Measurements from ENCODE around the gene INPP4B.
A peak's percentile ranks its signal among the peaks of the same experiment; 100 is the strongest.

INPP4B gene

DNA sequence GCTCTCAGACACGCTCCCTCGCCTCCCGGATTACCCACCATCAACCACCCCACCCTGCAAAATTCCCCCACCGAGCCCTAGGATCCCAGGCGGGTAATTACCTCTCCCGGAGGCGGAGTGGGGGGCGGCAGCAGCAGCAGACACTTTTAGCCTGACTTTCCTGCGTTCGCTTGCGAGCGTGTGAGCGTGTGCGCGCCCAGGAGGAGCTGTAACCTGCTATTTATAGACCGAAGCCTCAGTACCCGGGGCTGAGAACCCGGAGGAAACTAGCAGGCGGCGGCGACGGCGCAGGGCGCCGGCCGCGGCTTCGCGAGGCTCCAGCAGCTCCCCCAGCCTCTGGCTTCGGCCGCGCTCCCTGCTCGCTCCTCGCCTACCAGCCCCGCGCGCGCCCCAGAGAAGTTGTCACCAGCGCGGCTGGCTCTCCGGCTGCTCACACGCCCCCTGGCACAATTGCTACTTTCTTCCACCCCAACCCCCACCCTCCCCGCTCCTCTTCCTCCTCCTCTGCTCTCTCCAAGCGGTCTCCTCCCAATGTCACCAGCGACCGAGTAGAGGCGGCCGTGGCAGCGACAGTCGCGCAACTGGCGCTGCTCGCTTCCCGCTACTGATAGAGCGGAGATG is at the start of gene INPP4B:
Gene INPP4B (minus strand): TSS at position 194 of the 621 bp plus-strand sequence.
- DNase-seq, result peak; percentile 59

DNA sequence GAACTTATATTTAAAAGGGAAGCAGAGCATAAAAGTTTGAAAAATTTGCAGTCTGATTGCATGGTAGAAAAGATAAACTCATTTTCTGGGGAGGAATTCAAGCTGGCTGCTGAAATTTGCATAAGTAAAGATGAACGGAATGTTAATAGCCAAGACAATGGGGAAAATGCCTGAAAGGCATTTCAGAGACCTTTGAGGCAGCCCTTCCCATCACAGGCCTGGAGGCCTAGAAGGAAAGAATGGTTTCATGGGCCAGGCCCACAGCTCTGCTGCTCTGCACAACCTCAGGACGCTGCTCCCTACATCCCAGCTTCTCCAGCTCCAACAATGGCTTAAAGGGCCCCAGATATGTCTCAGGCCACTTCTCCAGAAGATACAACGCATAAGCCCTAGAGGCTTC is 46.9 kb upstream of the INPP4B start:
- no peak for DNase-seq

DNA sequence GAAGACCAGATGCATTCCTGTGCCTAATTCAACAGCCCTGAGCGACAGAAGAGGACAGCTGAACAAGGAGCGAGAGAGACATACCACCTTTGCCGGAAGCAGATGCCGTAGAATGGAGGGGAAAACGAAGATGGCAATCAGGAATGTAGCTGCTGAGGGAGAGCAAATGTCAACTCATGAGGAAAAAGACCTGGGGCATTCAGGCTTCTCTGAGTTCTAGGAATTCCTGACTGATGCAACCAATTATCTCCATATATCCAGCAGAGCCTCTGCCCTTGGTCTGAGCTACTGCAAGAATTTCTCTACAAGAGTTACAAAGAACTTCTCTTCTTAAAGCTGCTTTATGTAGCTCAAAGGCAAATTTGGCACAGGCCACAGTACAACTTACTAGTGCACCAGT is 40.5 kb upstream of the INPP4B start:
- no peak for DNase-seq

DNA sequence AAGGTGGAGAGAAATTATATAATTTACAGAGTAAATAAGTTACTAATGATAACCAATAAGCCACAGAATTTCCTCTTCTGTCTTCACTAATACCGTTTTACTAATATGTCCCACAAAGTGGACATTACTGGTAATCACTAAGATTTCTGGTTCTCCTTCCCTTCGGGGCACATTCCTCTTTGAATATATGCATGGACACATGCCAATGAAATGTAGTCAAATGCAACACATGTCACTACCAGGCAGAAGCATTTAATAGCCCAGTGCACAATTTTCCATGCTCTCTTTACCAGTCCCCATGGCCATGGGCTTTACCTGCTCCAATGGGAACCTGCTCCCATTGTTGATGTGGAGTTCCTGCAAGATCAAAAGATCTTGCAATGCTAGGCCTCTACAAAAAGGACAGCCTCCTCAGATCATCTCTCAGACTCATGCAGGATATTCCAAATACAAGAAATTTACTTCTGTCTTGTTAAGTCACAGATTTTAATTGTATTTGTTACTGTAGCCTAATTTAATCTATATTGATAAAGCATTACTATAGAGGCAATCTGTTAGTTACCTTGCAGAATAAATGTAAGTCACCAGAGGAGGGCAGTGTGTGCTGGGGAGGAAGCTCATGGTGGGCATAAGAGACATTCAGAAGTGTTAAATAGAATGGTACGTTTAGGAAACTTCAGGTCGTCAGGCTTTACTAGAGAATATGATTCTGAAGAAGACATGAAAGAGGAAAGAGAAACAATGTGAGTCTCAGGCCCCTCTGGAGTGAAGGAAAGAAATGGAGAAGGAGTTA is 37.1 kb upstream of the INPP4B start:
- DNase-seq, result no peak

DNA sequence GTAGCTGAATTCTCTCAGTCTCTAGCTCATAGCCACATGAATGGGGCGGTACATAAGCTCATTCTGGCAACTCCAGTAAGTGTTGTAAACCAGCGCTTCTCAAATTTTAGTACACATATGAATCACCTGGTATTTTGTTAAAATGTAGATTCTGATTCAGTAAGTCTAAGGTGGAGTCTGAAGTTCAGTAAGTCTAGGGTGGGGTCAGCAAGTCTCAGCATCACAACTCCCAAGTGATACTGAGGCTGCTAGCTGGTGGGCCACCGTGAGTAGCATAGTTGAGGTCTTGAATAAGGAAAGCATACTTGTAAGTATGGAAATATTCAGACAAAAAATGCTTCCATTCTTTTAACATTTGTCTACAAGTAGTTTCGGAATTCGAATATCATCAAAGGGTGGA is 36.1 kb upstream of the INPP4B start:
- no peak for DNase-seq

DNA sequence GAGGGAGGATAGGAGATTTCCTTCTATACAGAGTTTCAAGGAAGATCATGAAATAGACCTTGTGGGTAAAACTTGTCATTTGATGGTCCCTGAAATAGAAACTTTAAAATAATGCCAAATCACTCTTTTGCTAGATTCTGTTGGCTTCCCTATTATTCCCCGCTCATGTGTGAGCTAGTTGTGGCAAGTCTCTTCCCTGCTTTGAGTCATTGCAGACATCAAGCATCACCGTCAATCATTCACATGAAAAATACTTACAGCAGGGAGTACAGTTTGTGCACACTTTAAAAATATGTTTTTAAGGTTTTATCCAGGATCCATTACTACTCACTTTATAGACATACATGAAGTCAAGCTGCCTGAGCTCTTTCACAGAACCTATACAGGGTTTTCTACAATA is 35.2 kb upstream of the INPP4B start:
- no peak for DNase-seq

DNA sequence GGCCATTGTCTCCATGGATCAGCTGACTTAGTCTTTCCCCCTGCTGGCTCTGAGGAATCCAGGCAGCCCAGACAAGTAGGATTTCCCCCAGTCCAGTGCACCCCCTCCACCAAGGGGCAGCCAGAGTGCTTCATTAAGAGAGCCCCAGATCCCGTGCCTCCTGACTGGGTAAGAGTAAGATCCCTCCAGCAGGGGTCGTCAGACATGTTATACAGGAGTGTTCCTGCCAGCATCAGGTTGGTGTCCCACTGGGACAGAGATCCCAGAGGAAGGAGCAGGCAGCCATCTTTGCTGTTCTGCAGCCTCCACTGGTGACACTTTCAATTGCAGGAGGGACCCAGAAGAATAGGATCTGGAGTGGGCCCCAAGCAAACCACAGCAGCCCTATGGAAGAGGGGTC is 29.0 kb upstream of the INPP4B start:
- no peak for DNase-seq

DNA sequence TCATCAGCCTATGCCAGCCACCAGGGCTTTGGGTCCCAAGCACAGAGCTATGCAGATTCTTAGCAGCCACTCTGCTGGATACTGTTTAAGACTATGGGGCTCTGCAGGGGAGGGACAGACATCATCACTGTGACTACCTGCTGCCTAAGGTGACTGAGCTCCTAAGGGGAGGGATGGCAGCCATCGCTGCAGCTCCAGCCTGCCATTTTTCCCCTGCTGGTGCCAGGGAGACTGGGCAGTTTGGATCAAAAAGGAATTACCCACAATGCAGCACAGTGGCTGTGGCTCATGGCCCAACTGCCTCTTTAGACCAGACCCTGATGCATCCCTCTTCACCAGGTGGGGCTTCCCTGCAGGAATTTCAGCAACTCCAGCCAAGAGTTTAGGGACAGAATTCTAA is 28.6 kb upstream of the INPP4B start:
- no peak for DNase-seq

DNA sequence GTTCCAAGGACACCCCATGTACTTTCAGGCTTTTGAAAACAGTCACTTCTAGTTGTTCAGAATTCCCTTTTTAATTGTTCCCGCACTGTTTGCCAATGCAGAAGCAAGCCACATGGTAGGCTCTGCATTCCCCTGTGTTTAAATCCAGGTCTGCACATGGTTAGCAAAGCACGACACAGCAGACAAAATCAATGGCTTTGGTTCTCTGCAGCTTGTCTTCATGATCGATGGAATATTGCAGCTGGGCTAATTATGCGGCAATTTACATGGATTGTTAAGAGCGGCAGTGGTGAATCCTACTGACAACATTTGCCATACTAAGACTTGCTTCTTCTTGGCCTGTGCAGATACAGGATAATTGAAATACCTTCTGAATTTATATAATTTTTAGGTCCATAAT is 20.6 kb upstream of the INPP4B start:
- no peak for DNase-seq

DNA sequence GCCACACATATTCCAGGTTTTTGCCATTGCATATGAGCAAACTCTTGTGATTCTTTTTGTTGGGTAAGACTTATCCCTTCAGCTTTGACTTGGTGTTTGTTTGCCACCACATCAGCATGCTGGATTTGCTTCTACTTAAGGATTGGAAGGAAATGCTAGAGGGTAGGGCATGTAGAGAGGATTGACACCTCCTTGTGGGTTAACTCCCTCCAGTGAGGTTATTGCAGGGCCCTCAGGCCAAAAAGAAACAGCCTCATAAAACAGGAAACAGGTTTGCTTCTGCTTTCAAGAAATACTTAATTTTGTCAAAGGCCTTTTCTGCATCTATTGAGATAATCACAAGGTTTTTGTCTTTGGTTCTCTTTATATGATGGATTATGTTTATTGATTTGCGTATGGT is 15.2 kb upstream of the INPP4B start:
- DNase-seq, result no peak

DNA sequence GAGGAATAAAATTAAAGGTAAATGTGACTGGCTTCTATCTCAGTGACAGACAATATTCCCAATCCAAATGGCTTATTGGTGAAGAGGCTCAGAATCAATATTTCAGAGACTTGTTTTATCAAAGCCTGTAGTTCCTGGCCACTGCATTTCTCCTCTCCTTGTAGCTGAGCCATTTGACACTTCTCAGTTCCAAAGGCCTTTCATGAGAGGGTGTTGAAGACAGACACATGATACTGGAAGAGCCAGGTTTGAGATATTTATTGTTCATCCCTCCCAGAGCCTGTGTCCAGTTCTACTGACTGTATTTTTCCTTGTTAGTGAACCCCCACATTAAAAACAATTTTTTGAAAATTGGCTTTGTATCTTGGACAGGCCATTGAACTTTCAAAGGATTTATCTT is 12.9 kb upstream of the INPP4B start:
- no peak for DNase-seq

DNA sequence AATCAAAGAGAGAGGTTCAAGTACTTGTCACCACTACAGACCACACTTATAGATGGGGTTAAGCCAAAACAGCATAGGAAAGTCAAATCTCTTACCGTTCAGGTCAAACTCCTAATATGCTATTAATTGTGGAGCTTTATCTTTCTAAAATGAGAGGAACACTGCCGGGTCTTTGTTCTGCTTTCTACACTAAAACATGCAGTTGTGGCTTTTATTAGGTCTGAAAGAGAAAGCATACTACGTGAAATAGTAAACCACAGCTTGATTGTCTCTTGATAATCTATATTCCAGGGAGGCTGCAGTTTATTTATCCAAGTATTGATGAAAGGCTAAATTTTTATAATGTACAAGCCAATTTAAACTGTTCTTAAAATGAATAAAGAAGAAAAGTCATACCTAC is 12.3 kb upstream of the INPP4B start:
- no peak for DNase-seq

DNA sequence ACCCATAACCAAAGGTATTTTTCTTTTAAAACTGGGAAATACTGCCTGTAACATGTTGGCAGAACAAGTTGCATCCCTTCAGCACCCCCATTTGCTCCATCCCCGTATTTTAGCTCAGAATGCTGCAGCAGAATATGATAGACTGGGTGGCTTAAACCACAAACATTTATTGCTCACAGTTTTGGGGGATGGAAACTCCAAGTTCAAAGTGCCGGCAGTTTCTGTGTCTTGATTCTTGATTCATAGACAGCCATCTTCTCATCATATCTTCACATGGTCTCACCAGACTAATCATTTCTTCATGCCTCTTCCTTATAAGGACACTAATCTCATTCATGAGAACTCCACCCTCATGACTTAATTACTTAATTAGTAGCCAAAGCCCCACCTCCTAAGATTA is 10.5 kb upstream of the INPP4B start:
- DNase-seq, result no peak

DNA sequence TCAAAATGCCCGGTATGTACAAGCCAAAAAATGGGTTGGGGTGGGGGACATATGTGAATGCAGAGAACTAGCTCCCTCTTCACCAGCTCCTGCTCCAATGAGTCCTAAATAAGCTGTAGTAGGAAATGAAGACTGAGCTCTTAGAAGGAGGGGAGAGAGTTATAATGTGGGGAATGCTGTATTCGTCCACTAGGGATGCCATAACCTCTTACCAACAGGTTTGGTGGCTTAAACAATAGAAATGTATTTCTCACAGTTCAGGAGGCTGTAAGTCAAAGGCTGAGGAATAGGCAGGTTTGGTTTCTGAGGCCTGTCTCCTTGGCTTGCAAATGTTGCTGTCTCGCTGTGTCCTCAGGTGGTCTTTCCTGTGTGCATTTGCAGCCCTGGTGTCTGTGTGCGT is 4.4 kb upstream of the INPP4B start:
- no peak for DNase-seq

DNA sequence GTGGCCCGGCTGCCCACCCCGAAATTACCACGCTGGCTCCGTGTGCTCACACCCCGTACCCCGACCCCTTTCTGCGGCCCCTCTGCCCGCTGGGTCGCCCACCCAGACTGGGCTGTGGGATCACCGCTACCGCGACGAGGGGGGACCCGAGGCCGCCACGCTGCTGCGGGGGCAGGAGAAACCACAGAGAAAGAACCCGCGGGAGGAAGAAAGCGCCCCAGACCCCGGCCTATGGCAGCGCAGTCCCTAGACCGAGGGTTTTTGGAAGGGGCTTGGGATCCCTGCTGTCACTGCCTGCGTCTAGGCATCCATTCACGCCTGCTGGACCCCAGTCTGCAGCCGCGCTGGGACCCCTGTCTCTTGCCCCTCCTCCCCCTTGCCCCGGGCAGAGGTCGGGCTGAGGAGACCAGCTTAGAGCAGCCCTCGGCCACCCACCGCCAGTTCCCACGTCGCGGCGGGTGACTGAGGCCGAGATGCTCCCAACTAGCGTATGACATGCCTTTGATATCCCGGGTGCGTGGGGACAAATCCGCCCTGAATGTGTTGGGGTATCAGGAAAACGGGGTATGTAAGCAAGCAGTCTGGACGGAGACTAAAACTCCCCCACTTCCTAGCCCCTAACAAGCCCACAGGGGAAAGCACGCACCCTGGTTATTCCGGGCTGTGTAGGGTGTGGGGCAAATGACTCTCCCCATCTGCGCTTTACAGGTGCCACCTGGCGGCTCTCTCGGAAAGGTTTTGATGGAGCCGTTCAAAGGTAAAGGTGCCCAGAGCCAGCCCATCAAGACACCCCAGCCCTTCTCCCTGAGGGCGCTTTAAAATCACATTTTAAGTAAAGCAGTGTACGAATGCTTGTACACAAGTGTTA is 862 bp upstream of the INPP4B start:
- peak; percentile 75 for DNase-seq

DNA sequence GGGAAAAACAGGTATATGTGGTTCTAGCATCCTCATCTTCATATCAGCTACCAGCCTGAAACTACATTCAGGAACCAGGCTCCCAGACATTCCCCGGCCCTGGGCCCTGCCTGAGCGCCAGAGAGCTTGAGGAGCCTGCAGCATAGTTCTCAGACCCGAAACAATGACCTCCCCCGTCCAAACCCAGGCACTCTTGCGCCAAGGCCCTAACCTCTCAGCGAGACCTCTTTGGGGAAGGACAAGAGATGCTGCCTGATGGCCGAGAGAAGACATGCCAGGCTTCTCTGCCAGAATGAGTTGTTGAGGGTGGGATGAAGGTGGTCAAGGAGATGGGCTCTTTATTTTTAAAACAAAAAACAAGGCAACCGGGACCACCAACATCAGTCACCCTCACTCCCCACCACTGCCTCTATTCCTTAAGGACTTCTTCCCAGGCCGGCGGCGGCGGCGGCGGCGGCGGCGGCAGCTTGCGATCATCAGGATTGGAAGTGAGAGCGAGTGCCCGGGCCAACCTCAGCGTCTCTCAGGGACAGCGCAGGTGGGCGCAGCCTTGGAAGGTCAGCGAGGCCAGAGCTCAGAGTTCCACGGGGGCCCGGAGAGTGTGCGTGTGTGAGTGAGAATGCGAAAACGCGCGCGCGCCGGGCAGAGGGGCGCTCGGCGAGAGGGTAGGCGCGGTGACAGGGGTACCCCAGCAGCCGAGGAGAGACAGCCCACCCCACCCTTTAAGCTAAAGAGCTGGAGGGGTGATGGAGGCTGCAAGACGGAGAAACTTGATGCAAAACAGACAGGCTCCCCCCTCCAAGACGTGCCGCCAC is 601 bp downstream of the INPP4B start:
- peak; percentile 23 for DNase-seq

DNA sequence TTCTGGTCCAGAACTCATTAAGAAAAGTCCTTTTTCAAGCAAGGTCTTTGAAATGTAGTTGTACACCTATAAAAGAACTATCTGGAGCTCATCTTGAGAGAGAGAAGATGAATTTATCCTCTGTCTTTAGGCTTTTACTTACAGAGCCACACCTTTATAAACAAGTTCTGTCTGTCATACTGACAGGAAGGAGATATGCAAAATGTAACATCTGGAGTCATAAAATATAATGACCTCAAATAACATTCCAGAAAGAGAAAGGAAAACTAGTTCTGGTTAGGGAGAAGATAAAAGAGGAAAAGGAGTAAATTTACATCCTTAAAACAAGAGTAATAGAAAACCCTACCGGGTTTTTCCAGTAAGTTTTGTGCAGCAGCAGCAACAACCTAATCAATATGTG is 1.3 kb downstream of the INPP4B start:
- no peak for DNase-seq

DNA sequence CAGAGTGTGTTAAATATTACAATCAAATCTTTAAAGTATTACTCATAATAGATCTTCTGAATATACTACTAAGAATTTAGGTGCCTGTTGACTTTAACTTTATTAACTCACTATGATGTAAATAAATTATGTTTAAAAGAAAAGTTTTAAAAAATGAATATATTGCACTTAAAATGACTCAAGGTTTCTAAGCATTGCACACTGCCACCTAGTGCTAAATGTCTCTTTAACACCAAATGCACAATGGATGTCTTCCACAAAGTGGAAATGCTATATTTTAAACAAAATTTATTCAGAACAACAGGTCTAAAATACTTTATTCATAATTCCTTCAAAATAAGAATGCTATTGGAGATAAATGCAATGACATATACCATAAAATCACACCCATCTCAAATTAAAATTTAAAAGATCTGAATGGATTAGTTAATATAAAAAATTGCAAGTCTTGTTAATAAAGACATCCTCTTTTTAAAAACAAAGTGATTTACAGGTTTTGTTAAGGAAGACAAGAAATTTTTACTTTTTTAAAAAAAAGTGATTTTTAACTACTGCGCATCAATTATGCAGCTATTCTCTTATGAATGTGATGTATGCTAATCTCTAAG is 5.5 kb downstream of the INPP4B start:
- DNase-seq, result no peak

DNA sequence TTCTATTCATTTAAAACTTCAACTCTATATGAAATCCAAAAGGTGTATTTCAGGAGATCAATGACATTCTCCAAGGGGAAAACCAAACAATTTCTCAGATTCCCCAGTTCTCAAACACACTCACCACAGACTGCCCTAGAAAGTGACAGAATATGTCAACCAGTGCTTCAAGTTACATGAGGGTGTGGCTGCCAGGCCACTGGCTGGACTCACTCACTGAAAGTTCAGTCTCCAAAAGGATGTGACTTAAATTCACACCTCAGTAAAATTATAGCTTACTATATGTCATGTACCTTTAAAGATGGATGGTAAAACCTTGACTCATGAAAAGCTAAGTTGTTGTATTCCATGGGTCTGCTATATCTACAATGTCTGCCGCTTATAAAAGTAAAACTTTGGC is 7.3 kb downstream of the INPP4B start:
- no peak for DNase-seq

DNA sequence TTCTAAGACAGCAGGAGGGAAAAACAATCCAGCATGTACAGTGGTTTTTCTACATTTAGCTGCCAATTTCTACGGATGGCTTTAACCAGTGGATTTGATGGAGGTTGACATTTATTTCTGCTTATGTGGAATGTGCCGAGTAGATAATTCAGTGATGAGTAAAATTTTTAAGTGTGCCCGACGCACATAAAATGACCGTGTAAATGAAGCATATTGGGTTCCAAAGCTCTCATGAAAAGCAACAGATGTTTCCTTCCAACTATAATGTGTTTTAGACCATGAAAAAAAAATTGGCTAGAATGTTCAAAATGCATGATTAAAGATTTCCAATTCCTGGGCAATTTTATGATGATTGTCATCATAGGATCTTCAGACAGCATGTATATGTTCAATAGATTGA is 14.1 kb downstream of the INPP4B start:
- no peak for DNase-seq

DNA sequence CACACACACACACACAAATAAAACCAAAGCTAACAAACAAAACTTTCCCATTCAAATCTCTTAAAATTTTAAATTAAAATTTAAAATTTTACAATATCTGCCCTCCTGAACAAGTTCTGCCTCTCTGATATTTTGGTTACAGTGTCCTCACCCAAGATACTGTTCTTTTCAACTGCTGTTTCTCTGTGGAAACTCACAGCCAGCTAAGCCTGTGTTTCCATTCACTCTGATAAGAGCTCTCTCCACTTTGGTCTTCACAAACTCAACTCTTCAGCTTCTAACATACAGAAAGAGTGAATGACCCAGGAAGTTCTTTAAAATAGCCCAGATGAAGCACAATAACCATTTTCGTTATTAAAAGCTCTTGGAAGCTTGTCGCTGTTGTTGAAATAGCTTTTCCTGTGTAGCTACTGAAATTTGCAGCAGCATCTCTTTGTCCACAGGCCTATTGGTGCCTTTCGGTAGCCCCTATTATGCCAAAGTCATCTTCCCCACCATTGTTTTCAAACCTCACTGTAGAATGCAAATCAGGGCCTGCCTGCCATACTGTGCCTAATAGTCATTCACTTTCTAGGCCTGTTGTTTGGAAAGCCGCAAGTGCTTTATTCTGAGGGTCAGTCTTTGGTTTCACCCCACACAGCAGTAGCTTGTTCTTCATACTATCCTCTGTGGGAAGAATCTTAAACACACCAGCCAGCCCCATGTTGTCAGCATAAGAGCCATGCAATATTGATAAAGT is 19.4 kb downstream of the INPP4B start:
- DNase-seq, result no peak

DNA sequence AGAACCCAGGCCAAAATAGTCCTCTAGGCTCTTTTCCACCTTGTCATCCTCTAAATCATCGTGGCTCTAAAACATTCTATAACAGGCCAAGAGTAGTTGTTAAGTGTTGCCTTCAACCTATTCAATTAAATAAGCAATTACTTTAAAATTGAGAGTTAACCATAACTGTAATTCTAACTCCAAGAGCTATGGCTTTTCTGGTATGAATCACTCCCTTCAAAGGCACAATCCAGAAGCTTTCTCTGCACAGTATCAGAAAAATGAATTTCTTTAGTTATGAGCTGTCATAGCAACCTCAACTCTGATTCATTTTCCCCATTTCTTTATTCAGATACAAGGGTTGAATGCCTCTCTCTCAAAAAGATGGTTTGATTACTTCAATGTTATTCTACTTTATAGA is 21.7 kb downstream of the INPP4B start:
- DNase-seq, result no peak
